IMR-90 (cell line): ENCODE results near the gene TBX20. TPM values are rescaled to one million over a fixed set of nuclear protein-coding genes. Genes with fewer than 3 reads are reported as not detected.

Experiments used
- ATAC-seq: fragments of 200-7000 bp; cut with Tn5 transposase; 2 replicates; pipeline ENCODE4 v1.9.1; 2020; ENCODE audit warnings: low read depth, mild to moderate bottlenecking, moderate library complexity
- BruUV-seq: library from RNA; stranded (reverse); fragments of 400-500 nt; replicated peaks from 2 replicates; lab custom pipeline; 2021; lab: Mats Ljungman, UMichigan
- CTCF ChIA-PET: fragments of 300-600 bp; formaldehyde crosslinking; extraction: SDS; loops from one replicate; lab custom pipeline; 2021; ENCODE audit warnings: antibody characterized with exemption; lab: Yijun Ruan, JAX
- POLR2A ChIA-PET: fragments of 300-600 bp; sonication (Branson Sonifier 250); formaldehyde crosslinking; loops from one replicate; lab custom pipeline; 2022; ENCODE audit warnings: antibody characterized with exemption; ENCODE audit not compliant: unreplicated experiment; lab: Charles Lee
- DNase-seq: peaks from one replicate; pipeline ENCODE4 v3.0.0; 2013
- H2AFZ ChIP-seq: replicated peaks from 2 replicates; pipeline ENCODE3; 2013; ENCODE audit warnings: low read length, mild to moderate bottlenecking; ENCODE audit not compliant: poor library complexity
- H2AK5ac ChIP-seq: 2 replicates; pipeline ENCODE4 v1.6.1; 2013; ENCODE audit warnings: low read depth, low read length, inconsistent platforms
- H2AK9ac ChIP-seq: replicated peaks from 2 replicates; pipeline ENCODE3; 2013; ENCODE audit warnings: mild to moderate bottlenecking, low read depth, low read length, moderate library complexity; ENCODE audit not compliant: poor library complexity
- H2BK120ac ChIP-seq: 2 replicates; pipeline ENCODE4 v1.6.1; 2013; ENCODE audit warnings: low read depth, low read length, inconsistent platforms
- H2BK15ac ChIP-seq: 3 replicates; pipeline ENCODE4 v1.6.1; 2013; ENCODE audit warnings: low read depth, low read length, inconsistent platforms
- H2BK20ac ChIP-seq: 2 replicates; pipeline ENCODE4 v1.6.1; 2013; ENCODE audit warnings: low read depth, mild to moderate bottlenecking, inconsistent platforms, low read length, moderate library complexity
- H2BK5ac ChIP-seq: 2 replicates; pipeline ENCODE4 v1.6.1; 2013; ENCODE audit warnings: mild to moderate bottlenecking, low read depth, low read length, inconsistent platforms; ENCODE audit not compliant: poor library complexity, severe bottlenecking
- H3K14ac ChIP-seq: replicated peaks from 2 replicates; pipeline ENCODE4 v1.6.1; 2013; ENCODE audit warnings: low read depth, low read length, inconsistent platforms
- H3K18ac ChIP-seq: 2 replicates; pipeline ENCODE4 v1.6.1; 2013; ENCODE audit warnings: low read depth, low read length, control low read depth
- H3K23ac ChIP-seq: 2 replicates; pipeline ENCODE4 v1.6.1; 2013; ENCODE audit warnings: low read depth, low read length, inconsistent platforms
- H3K27ac ChIP-seq: 2 replicates; pipeline ENCODE4 v1.5.1; 2013; ENCODE audit warnings: mild to moderate bottlenecking, control low read depth, low read length; ENCODE audit not compliant: insufficient read depth
- H3K27me3 ChIP-seq: 2 replicates; pipeline ENCODE4 v1.6.1; 2013; ENCODE audit warnings: low read length; ENCODE audit not compliant: control insufficient read depth, insufficient read depth
- H3K36me3 ChIP-seq: 2 replicates; pipeline ENCODE4 v1.6.1; 2013; ENCODE audit warnings: low read length, mixed read lengths; ENCODE audit not compliant: control insufficient read depth, insufficient read depth
- H3K4ac ChIP-seq: 2 replicates; pipeline ENCODE4 v1.6.1; 2013; ENCODE audit warnings: low read depth, low read length, inconsistent platforms
- H3K4me1 ChIP-seq: 2 replicates; pipeline ENCODE4 v1.6.1; 2013; ENCODE audit warnings: low read length, mixed read lengths; ENCODE audit not compliant: control insufficient read depth, insufficient read depth
- H3K4me2 ChIP-seq: 2 replicates; pipeline ENCODE4 v1.6.1; 2013; ENCODE audit warnings: low read depth, mild to moderate bottlenecking, control low read depth, low read length, moderate library complexity
- H3K4me3 ChIP-seq: 2 replicates; pipeline ENCODE4 v1.5.1; 2013; ENCODE audit warnings: low read depth, mild to moderate bottlenecking, control low read depth, low read length, moderate library complexity; ENCODE audit not compliant: insufficient read depth
- H3K56ac ChIP-seq: 2 replicates; pipeline ENCODE4 v1.6.1; 2013; ENCODE audit warnings: low read length, inconsistent platforms; ENCODE audit not compliant: insufficient read depth; ENCODE audit errors: extremely low read depth
- H3K79me1 ChIP-seq, 2 experiments: 2 replicates each; pipeline ENCODE4 v1.6.1; 2013; ENCODE audit warnings: low read length in 2 of 2, inconsistent platforms in 1 of 2, low read depth in 1 of 2
- H3K9ac ChIP-seq: 2 replicates; pipeline ENCODE4 v1.6.1; 2013; ENCODE audit warnings: low read depth, low read length, control low read depth
- H3K9me1 ChIP-seq: 2 replicates; pipeline ENCODE4 v1.6.1; 2013; ENCODE audit warnings: low read length, inconsistent platforms; ENCODE audit not compliant: insufficient read depth
- H3K9me3 ChIP-seq: 2 replicates; pipeline ENCODE4 v1.6.1; 2013; ENCODE audit warnings: low read length; ENCODE audit not compliant: control insufficient read depth, insufficient read depth
- H4K20me1 ChIP-seq: 2 replicates; pipeline ENCODE4 v1.6.1; 2013; ENCODE audit warnings: low read length, inconsistent platforms; ENCODE audit not compliant: insufficient read depth
- H4K5ac ChIP-seq: 2 replicates; pipeline ENCODE4 v1.6.1; 2013; ENCODE audit warnings: mild to moderate bottlenecking, low read depth, low read length, control low read depth
- H4K8ac ChIP-seq, 2 experiments: 2 replicates each; pipeline ENCODE4 v1.6.1; 2013; ENCODE audit warnings: low read depth in 2 of 2, low read length in 2 of 2, control low read depth in 1 of 2, inconsistent platforms in 1 of 2
- H4K91ac ChIP-seq: 2 replicates; pipeline ENCODE4 v1.6.1; 2013; ENCODE audit warnings: low read depth, low read length, inconsistent platforms; ENCODE audit not compliant: insufficient read depth
- BHLHE40 ChIP-seq: fragments of 150-350 bp; IDR thresholded peaks from 2 replicates; pipeline ENCODE4 v1.6.1; 2016; ENCODE audit warnings: mild to moderate bottlenecking, low read depth, low read length
- CEBPB ChIP-seq: IDR thresholded peaks from 2 replicates; pipeline ENCODE4 v1.6.1; 2012; ENCODE audit warnings: low read depth, low read length, improper control_type of control experiment
- CTCF ChIP-seq: conservative IDR thresholded peaks from 2 replicates; pipeline ENCODE4 v1.5.1; 2012; ENCODE audit warnings: mild to moderate bottlenecking, low read depth, low read length, improper control_type of control experiment
- FOS ChIP-seq: fragments of 150-350 bp; IDR thresholded peaks from 2 replicates; pipeline ENCODE4 v1.6.1; 2016; ENCODE audit warnings: low read depth, low read length
- MAFK ChIP-seq: IDR thresholded peaks from 2 replicates; pipeline ENCODE4 v1.6.1; 2012; ENCODE audit warnings: low read depth, low read length, improper control_type of control experiment
- MAZ ChIP-seq: IDR thresholded peaks from 2 replicates; pipeline ENCODE4 v1.6.1; 2012; ENCODE audit warnings: low read depth, mild to moderate bottlenecking, low read length, improper control_type of control experiment, moderate library complexity, borderline replicate concordance
- POLR2A ChIP-seq: IDR thresholded peaks from 2 replicates; pipeline ENCODE4 v1.6.1; 2012; ENCODE audit warnings: mild to moderate bottlenecking, low read depth, low read length
- RAD21 ChIP-seq: IDR thresholded peaks from 2 replicates; pipeline ENCODE4 v1.6.1; 2012; ENCODE audit warnings: low read length, improper control_type of control experiment
- RCOR1 ChIP-seq: IDR thresholded peaks from 2 replicates; pipeline ENCODE4 v1.6.1; 2012; ENCODE audit warnings: mild to moderate bottlenecking, low read length, improper control_type of control experiment; ENCODE audit not compliant: insufficient replicate concordance
- RFX5 ChIP-seq: IDR thresholded peaks from 2 replicates; pipeline ENCODE4 v1.8.0; 2012; ENCODE audit warnings: low read depth, mild to moderate bottlenecking, low read length, moderate library complexity
- SMC3 ChIP-seq: fragments of 150-350 bp; IDR thresholded peaks from 2 replicates; pipeline ENCODE4 v1.6.1; 2016; ENCODE audit warnings: low read depth, mild to moderate bottlenecking, antibody characterized with exemption, low read length, moderate library complexity
- USF2 ChIP-seq: fragments of 150-350 bp; IDR thresholded peaks from 2 replicates; pipeline ENCODE4 v1.6.1; 2017; ENCODE audit warnings: mild to moderate bottlenecking, antibody characterized with exemption, low read length, low read depth
- WGBS, 2 experiments: methylation state at CpG; one replicate each; pipeline versions ENCODE4 v1.1.5 to v1.1.7; 2013; ENCODE audit warnings: missing lambda C conversion rate in 2 of 2; ENCODE audit not compliant: insufficient read length in 1 of 2; ENCODE audit errors: extremely low coverage in 2 of 2; 5-methylcytosine and 5-hydroxymethylcytosine counted together
- dilution Hi-C: fragments of 300-500 bp; cut with HindIII; formaldehyde crosslinking; loops from one replicate; pipeline ENCODE4 v1.14.3; 2018; ENCODE audit warnings: low sequenced_read_pairs; ENCODE audit not compliant: unreplicated experiment
- in situ Hi-C: fragments of 300-500 bp; cut with MboI; formaldehyde crosslinking; loops from 3 replicates; pipeline ENCODE4 v1.14.3; 2019; ENCODE audit warnings: low sequenced_read_pairs, inconsistent platforms, mixed read lengths
- intact Hi-C: fragments of 100-400 bp; cut with micrococcal nuclease; formaldehyde crosslinking; loops from 2 replicates; pipeline ENCODE4 v1.10.0; 2022
- polyA plus RNA-seq, 3 experiments: library from polyadenylated mRNA; depleted of rRNA; stranded (reverse); fragments of >200 nt; gene quantifications; 2 replicates each; pipeline ENCODE4 v1.2.3, GENCODE V29; 2012; ENCODE audit warnings: low replicate concordance in 1 of 3
- total RNA-seq: library from RNA; depleted of rRNA; stranded (reverse); fragments of >200 nt; gene quantifications from 2 replicates; pipeline ENCODE4 v1.2.3, GENCODE V29; 2012

TBX20 gene
- total and polyA plus RNA-seq, 2 of the 4 experiments (the other 2 are of a cell fraction): 0.15 to 0.36 TPM

- TF ChIP-seq RAD21: no peak
- no peak for TF ChIP-seq USF2
- TF ChIP-seq SMC3: no peak
- TF ChIP-seq RFX5: no peak
- TF ChIP-seq CEBPB: no peak
- TF ChIP-seq POLR2A: no peak
- no peak for TF ChIP-seq FOS
- no peak for TF ChIP-seq BHLHE40
- no peak for TF ChIP-seq CTCF
- no peak for TF ChIP-seq RCOR1
- TF ChIP-seq MAZ: no peak
- TF ChIP-seq MAFK: no peak
- Histone ChIP-seq H3K4me1 (no peaks in the 10 kb centered on the region), H3K79me1 (no peaks in the 10 kb centered on the region), H4K91ac (no peak overlapping the region), H3K4me3 (no peak overlapping the region), H4K5ac (no peak overlapping the region), H2BK120ac (no peak overlapping the region), H3K36me3 (no peaks in the 10 kb centered on the region), H2BK5ac (no peak overlapping the region), H3K14ac (no peak overlapping the region), H3K27me3 (peaks cover 80% of the 10 kb centered on the region), H3K9me1 (no peaks in the 10 kb centered on the region), H2BK20ac (no peak overlapping the region), H2AFZ (no peak overlapping the region), H4K20me1 (no peaks in the 10 kb centered on the region), H3K4me2 (no peak overlapping the region), H3K18ac (no peak overlapping the region), H3K23ac (no peak overlapping the region), H2AK9ac (no peak overlapping the region), H2AK5ac (no peak overlapping the region), H3K9me3 (peaks cover 16% of the 10 kb centered on the region; the same call in 1 of the 2 replicates), H3K27ac (no peak overlapping the region), H4K8ac (no peak overlapping the region), H3K9ac (no peak overlapping the region), H2BK15ac (no peak overlapping the region), H3K56ac (no peak overlapping the region), H3K4ac (no peak overlapping the region)
- no TSS peak for BruUV-seq
- DNase-seq (no peak), ATAC-seq (no peak)
- no CpG with 5 or more reads among the region's 6 CpGs for WGBS, 2 experiments
- in situ Hi-C loops: no loop called here
- intact Hi-C loops: no loop called here
- CTCF ChIA-PET: no interaction called here
- POLR2A ChIA-PET: no interaction called here
- dilution Hi-C loops: no loop called here
These were observed 5.6 kb upstream of the TBX20 start for GRCh38 chr7:35259523-35259908.
